ENCODE results near the gene CCDC122.

CCDC122 gene

GRCh38 chr13:43802511-43802910, 77.0 kb downstream of the CCDC122 start:
- no peak for DNase-seq (ENCODE audit: low spot score)

GRCh38 chr13:43800828-43801227, 78.7 kb downstream of the CCDC122 start:
- no peak for DNase-seq (ENCODE audit: low spot score)

GRCh38 chr13:43799191-43799590, 80.3 kb downstream of the CCDC122 start:
- DNase-seq (ENCODE audit: low spot score), result no peak

- peak; percentile 34 for DNase-seq (ENCODE audit: low spot score)
These were observed 81.7 kb downstream of the CCDC122 start for GRCh38 chr13:43797869-43798268.

GRCh38 chr13:43797159-43797558, 82.4 kb downstream of the CCDC122 start:
- no peak for DNase-seq (ENCODE audit: low spot score)

GRCh38 chr13:43794416-43794815, 85.1 kb downstream of the CCDC122 start:
- DNase-seq (ENCODE audit: low spot score), result no peak

- peak; percentile 50 for DNase-seq (ENCODE audit: low spot score)
These were observed 87.3 kb downstream of the CCDC122 start for GRCh38 chr13:43792076-43792881.

- peak; percentile 38 for DNase-seq (ENCODE audit: low spot score)
These were observed 91.5 kb downstream of the CCDC122 start for GRCh38 chr13:43787997-43788396.

GRCh38 chr13:43787518-43787891, 92.0 kb downstream of the CCDC122 start:
- DNase-seq (ENCODE audit: low spot score), result no peak

- DNase-seq (ENCODE audit: low spot score), result peak; percentile 88
These were observed 92.6 kb downstream of the CCDC122 start, which contains the start of gene ENOX1 for GRCh38 chr13:43786766-43787517. Gene ENOX1, minus strand, starts transcription at chr13:43786972.

GRCh38 chr13:43786472-43786765, 93.1 kb downstream of the CCDC122 start:
- DNase-seq (ENCODE audit: low spot score), result no peak
